GM12878 (cell line): ENCODE data around the gene TNFAIP3. TPM values are rescaled to one million over a fixed set of nuclear protein-coding genes. Genes with fewer than 3 reads are reported as not detected.

Experiments used
- BCLAF1 ChIP-seq: fragments of 450-650 bp; IDR thresholded peaks from 2 replicates; pipeline ENCODE4 v1.6.1; 2017; ENCODE audit warnings: antibody characterized with exemption, mild to moderate bottlenecking, moderate library complexity
- BRCA1 ChIP-seq: IDR thresholded peaks from 2 replicates; pipeline ENCODE4 v1.6.1; 2011; ENCODE audit warnings: low read depth, low read length, improper control_type of control experiment
- CHD1 ChIP-seq: IDR thresholded peaks from 2 replicates; pipeline ENCODE4 v1.6.1; 2012; ENCODE audit warnings: low read depth, low read length, improper control_type of control experiment
- E2F4 ChIP-seq: IDR thresholded peaks from 2 replicates; pipeline ENCODE4 v1.6.1; 2012; ENCODE audit warnings: low read depth, low read length, improper control_type of control experiment
- ESRRA ChIP-seq: IDR thresholded peaks from 2 replicates; pipeline ENCODE4 v1.6.1; 2012; ENCODE audit warnings: mild to moderate bottlenecking, low read length, improper control_type of control experiment
- JUND ChIP-seq: IDR thresholded peaks from 2 replicates; pipeline ENCODE4 v1.6.1; 2012; ENCODE audit warnings: low read depth, mild to moderate bottlenecking, low read length, improper control_type of control experiment, moderate library complexity
- NFXL1 ChIP-seq: fragments of 450-650 bp; IDR thresholded peaks from 2 replicates; pipeline ENCODE4 v1.6.1; 2017; ENCODE audit warnings: antibody characterized with exemption, mild to moderate bottlenecking, borderline replicate concordance
- NFYA ChIP-seq: IDR thresholded peaks from 2 replicates; pipeline ENCODE4 v1.6.1; 2011; ENCODE audit warnings: low read depth, mild to moderate bottlenecking, low read length, improper control_type of control experiment, borderline replicate concordance
- NR2C1 ChIP-seq: fragments of 450-650 bp; IDR thresholded peaks from 2 replicates; pipeline ENCODE4 v1.6.1; 2017; ENCODE audit warnings: antibody characterized with exemption, mild to moderate bottlenecking, moderate library complexity
- POLR2AphosphoS5 ChIP-seq: IDR thresholded peaks from 2 replicates; pipeline ENCODE4 v1.6.1; 2011; ENCODE audit warnings: mild to moderate bottlenecking, low read length, inconsistent platforms
- POU2F2 ChIP-seq: IDR thresholded peaks from 3 replicates; pipeline ENCODE4 v1.6.1; 2011; ENCODE audit warnings: low read depth, mild to moderate bottlenecking, low read length, borderline replicate concordance
- PRDM15 ChIP-seq: fragments of 450-650 bp; formaldehyde crosslinking; IDR thresholded peaks from 2 replicates; pipeline ENCODE4 v1.4.0; 2020; ENCODE audit warnings: mild to moderate bottlenecking, moderate library complexity
- RCOR1 ChIP-seq: conservative IDR thresholded peaks from 2 replicates; pipeline ENCODE4 v1.6.1; 2012; ENCODE audit warnings: low read depth, low read length, improper control_type of control experiment
- SREBF2 ChIP-seq: IDR thresholded peaks from 2 replicates; pipeline ENCODE4 v1.6.1; 2012; ENCODE audit warnings: mild to moderate bottlenecking, low read length
- TCF12 ChIP-seq: IDR thresholded peaks from 2 replicates; pipeline ENCODE4 v1.6.1; 2011; ENCODE audit warnings: low read depth, mild to moderate bottlenecking, low read length
- ZBTB40 ChIP-seq: fragments of 450-650 bp; IDR thresholded peaks from 2 replicates; pipeline ENCODE4 v1.6.1; 2016; ENCODE audit warnings: mild to moderate bottlenecking, moderate library complexity, borderline replicate concordance
- ZNF24 ChIP-seq: fragments of 450-650 bp; IDR thresholded peaks from 2 replicates; pipeline ENCODE4 v1.6.1; 2017; ENCODE audit warnings: antibody characterized with exemption, mild to moderate bottlenecking
- polyA plus RNA-seq, 11 experiments: library from polyadenylated mRNA; depleted of rRNA in 4 of 11; unstranded in 6 of 11; stranded (reverse) in 5 of 11; fragments of >200 nt; fragmentation: Nextera tagmentation in 4 of 11; fragmentation: Illumina TruSeq in 1 of 11; extraction: Ambion mirVana in 4 of 11; extraction: Trizol in 1 of 11; gene quantifications; 1 replicate in 1 of 11; 2 replicates in 10 of 11; pipeline versions ENCODE4 v1.2.1 to v1.2.3, GENCODE V29; 2011 to 2016; ENCODE audit warnings: inconsistent platforms in 2 of 11, missing spikeins in 2 of 11, low read depth in 1 of 11
- total RNA-seq, 4 experiments: library from RNA; depleted of rRNA in 3 of 4; stranded (reverse); fragments of >200 nt in 3 of 4; fragmentation: Illumina TruSeq in 1 of 4; extraction: Trizol in 1 of 4; gene quantifications; 2 replicates each; pipeline versions ENCODE4 v1.2.1 to v1.2.3, GENCODE V29; 2013 to 2021

The TNFAIP3 gene
- total and polyA plus RNA-seq, 10 of the 15 experiments (the other 5 are each of a cell fraction or from before 2014, with no cell fraction given): 18.0 to 350 (median 127) TPM

GRCh38 chr6:137883400-137884148 lies 16.5 kb downstream of the TNFAIP3 start (continued):
- TF ChIP-seq E2F4: no peak
- no peak for TF ChIP-seq NFXL1
- no peak for TF ChIP-seq BCLAF1
- TF ChIP-seq POU2F2: peak; percentile 67; the same call in 2 of the 3 replicates
- TF ChIP-seq JUND: no peak
- no peak for TF ChIP-seq CHD1
- TF ChIP-seq BRCA1: no peak
- no peak for TF ChIP-seq ESRRA
- TF ChIP-seq PRDM15: peak; percentile 72; the same call in 1 of the 2 replicates
- no peak for TF ChIP-seq TCF12
- peak; percentile 58; the same call in 1 of the 2 replicates for TF ChIP-seq ZBTB40
- 0 out of 2 replicates have a peak, but pooled peaks have one; percentile 41 for TF ChIP-seq RCOR1
- TF ChIP-seq SREBF2: no peak
- no peak for TF ChIP-seq ZNF24
- TF ChIP-seq NFYA: no peak
- TF ChIP-seq POLR2AphosphoS5: peak; percentile 93
- no peak for TF ChIP-seq NR2C1
